Tibial nerve (tissue), 3 donors: Measurements from ENCODE around the gene ARHGAP11A.
"Not testable (repeated sequence)": the region's sequence is repeated elsewhere in the genome, so short reads cannot be mapped to it uniquely, and the experiment has no call there.

Experiments used
- POLR2A ChIP-seq, 2 donors: fragments of 450-650 bp; IDR thresholded peaks; one replicate each; pipeline ENCODE4 v1.6.1; 2017; ENCODE audit warnings: antibody characterized with exemption in 2 of 2, mild to moderate bottlenecking in 2 of 2, moderate library complexity in 2 of 2
- TF ChIP-seq, protein P1 (sequence below), 5 experiments: fragments of 200-600 bp in 3 of 5; fragments of 450-650 bp in 2 of 5; sonication (generic) in 3 of 5; IDR thresholded peaks; one replicate each; pipeline ENCODE4 v1.5.1; 2016 to 2019; ENCODE audit warnings: antibody characterized with exemption in 5 of 5, mild to moderate bottlenecking in 3 of 5, moderate library complexity in 2 of 5

DNA sequence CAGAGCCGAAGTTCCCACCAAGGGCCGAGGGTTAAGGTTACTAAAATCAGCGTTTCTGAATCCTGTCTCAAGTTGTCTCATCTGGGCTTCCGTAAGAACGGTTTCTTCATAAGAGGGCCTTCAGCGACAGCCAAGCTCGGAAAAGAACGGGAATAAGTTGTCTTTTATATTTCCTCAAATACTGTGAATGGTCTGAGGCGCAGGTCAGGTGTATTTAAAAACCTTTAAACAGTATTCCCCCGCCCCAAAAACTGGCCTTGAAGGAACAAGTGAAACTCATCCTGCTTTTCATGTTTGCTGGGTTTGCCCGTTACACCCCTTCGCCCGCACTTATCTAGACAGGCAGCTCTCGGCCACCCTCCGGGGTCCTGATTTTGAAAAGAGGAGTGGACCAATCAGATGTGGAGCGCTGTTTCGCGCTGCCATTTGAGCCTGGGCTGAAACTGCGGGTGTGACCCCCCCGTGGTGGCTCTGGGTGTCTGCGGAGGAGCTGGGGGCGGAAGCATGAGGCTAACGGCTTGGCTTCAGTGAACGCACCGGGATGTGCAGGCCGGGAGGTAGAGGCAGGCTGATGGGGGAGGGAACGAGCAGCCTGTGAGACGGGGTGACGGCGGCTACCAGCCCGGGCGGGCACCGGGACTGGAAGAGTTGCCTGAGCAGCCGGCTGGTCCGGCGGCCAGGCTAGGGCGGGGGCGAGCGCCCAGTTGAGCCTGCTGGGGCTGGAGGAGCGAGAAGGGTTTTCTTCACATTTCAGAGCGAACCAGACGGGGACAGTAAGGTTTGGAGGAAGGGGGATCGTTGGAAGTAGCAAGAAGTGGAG lies at the start of gene ARHGAP11A:
- not testable (repeated sequence) for TF ChIP-seq POLR2A (IDR thresholded peaks at IDR 0.05)
- TF ChIP-seq, protein P1, sequence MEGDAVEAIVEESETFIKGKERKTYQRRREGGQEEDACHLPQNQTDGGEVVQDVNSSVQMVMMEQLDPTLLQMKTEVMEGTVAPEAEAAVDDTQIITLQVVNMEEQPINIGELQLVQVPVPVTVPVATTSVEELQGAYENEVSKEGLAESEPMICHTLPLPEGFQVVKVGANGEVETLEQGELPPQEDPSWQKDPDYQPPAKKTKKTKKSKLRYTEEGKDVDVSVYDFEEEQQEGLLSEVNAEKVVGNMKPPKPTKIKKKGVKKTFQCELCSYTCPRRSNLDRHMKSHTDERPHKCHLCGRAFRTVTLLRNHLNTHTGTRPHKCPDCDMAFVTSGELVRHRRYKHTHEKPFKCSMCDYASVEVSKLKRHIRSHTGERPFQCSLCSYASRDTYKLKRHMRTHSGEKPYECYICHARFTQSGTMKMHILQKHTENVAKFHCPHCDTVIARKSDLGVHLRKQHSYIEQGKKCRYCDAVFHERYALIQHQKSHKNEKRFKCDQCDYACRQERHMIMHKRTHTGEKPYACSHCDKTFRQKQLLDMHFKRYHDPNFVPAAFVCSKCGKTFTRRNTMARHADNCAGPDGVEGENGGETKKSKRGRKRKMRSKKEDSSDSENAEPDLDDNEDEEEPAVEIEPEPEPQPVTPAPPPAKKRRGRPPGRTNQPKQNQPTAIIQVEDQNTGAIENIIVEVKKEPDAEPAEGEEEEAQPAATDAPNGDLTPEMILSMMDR (IDR thresholded peaks at IDR 0.05), result not testable (repeated sequence)
